HG03135 (cell line): Measurements from ENCODE around the gene ARHGDIG.

Experiments
- ATAC-seq: cut with Tn5 transposase; IDR thresholded peaks from one replicate; pipeline ENCODE4 v1.9.1; 2021; ENCODE audit warnings: mild to moderate bottlenecking, moderate library complexity; ENCODE audit not compliant: unreplicated experiment

ARHGDIG gene

GRCh38 chr16:279531-279930 lies 860 bp upstream of the ARHGDIG start:
- no peak for ATAC-seq

- ATAC-seq: no peak
Measured at GRCh38 chr16:280005-280460, 358 bp upstream of the ARHGDIG start.

GRCh38 chr16:280991-281659 lies 734 bp downstream of the ARHGDIG start:
- no peak for ATAC-seq

GRCh38 chr16:281660-282255 lies 1.4 kb downstream of the ARHGDIG start:
- no peak for ATAC-seq

- ATAC-seq: no peak
Measured at GRCh38 chr16:282491-282890, 2.1 kb downstream of the ARHGDIG start.

- ATAC-seq: no peak
Measured at GRCh38 chr16:283033-283805, 2.8 kb downstream of the ARHGDIG start, which contains the start of gene PDIA2. Gene PDIA2 (plus strand): TSS chr16:283164. CDS start chr16:283170, 6 bp downstream.

GRCh38 chr16:284204-285120 lies 4.1 kb downstream of the ARHGDIG start:
- ATAC-seq: no peak

GRCh38 chr16:285146-286055 lies 5.0 kb downstream of the ARHGDIG start:
- ATAC-seq: no peak

GRCh38 chr16:286491-287297 lies 6.3 kb downstream of the ARHGDIG start:
- no peak for ATAC-seq

- no peak for ATAC-seq
Measured at GRCh38 chr16:287298-287811, 7.0 kb downstream of the ARHGDIG start.

- ATAC-seq: no peak
Measured at GRCh38 chr16:287981-288920, 7.9 kb downstream of the ARHGDIG start.

GRCh38 chr16:289395-289997 lies 9.1 kb downstream of the ARHGDIG start:
- no peak for ATAC-seq

GRCh38 chr16:290015-290680 lies 9.8 kb downstream of the ARHGDIG start:
- ATAC-seq: no peak

GRCh38 chr16:290681-291405 lies 10.5 kb downstream of the ARHGDIG start:
- ATAC-seq: no peak

- ATAC-seq: no peak
Measured at GRCh38 chr16:291539-291938, 11.1 kb downstream of the ARHGDIG start.
